Raji (cell line): Measurements from ENCODE around the gene CTNNB1.

Experiments used
- POLR2A ChIP-seq: IDR thresholded peaks from 2 replicates; pipeline ENCODE4 v1.6.1; 2011; ENCODE audit warnings: low read depth, low read length, control low read depth; ENCODE audit not compliant: insufficient read depth

Gene CTNNB1

DNA sequence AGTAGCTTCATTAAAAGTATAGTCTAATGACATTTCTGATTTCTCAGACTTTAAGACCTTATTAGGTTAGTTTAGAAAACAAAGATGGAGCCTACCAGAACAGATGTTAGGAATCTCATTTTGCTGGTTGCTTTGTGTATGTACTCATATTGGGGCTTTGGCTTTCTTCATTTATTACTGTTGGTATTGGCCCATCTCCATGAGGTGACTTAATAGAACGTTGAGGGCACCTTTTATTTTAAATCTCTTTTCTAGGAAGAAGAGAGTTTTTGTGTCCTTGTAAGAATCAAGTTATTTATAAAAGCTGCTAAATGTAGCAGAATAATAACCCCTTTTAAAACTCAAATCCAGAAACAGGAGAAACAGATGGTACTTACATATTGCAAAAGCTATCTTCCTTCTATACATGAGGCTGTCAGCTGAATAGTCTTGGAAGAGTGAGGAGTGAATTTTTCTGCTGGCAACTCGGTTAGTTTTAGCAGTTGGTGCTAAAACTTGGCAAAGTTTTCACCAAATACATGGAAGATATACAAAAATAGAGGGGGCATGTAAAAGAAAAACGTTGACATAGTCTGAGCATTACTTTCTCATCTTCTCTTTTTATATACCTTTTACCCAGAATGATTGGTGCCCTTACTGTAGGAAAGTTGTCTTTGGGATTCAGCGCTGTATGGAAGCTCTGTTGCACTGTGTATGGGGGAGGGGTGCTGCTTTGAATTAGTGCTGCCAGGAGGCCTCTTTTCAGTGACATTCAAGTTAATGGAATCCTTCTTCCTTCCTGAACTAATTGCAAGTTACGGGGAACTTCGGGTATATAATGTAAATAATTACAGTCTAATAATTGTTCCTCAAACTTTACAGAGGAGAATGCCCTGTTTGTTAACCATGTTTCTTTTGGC, 35.8 kb downstream of the CTNNB1 start:
- TF ChIP-seq POLR2A = no peak

- TF ChIP-seq POLR2A = no peak
Observed at GRCh38 chr3:41236228-41236627, 36.9 kb downstream of the CTNNB1 start.

GRCh38 chr3:41237907-41238306, 38.6 kb downstream of the CTNNB1 start:
- no peak for TF ChIP-seq POLR2A

- no peak for TF ChIP-seq POLR2A
Observed at GRCh38 chr3:41239587-41239986, 40.3 kb downstream of the CTNNB1 start.

DNA sequence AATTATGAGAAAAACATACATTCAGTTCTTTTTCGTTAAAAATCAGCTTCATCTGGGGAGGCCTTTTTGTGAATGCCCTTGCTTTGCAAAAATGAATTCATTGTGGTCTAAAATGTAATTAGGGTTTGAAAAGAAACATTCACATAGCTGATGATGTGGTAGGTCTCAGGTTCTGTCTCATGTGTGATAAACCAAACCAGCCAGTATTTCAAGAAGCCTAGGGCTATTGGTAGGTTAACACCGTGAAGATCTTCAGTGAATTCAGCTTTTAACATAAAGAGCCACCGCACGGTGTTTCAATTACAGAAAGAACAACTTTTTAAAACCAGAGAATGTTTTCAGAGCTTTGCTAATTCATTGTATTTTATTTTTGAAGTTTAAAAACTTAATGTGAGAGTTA, 41.9 kb downstream of the CTNNB1 start:
- no peak for TF ChIP-seq POLR2A

DNA sequence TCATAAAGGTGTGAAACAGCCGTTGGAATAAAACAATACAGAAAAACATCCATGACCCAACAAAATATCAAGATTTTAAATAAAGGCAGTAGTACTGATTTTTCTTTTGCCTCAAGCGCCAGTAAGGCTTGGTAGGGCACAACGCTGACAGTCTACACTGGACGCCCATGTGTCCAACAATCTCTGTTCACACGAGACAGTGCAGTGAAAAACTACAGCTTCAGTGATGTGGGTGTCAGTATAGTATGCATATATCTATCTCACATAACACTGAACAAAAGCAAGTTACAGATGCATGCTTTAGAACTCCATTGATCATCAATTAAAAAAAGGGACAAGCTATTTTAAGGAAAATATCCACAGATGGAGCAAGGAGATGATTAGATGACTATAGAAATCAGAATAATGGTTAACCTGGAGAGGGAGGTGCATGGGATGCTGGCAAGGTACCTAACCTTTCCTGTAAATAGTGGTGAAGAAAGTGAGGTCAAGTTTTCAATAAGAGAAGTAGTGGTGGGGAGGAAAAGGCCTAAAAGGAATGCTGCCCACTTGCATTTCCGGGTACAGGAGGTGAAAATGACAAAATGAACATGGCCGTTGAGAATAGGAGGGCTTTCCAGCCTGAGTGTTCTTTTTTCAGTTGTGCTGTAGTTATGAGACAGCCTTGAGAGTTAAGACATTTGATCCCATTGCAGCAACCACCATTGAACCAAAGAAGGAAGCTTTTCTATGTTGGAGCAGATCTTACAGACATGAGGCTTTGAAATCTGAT, 42.7 kb downstream of the CTNNB1 start:
- no peak for TF ChIP-seq POLR2A

DNA sequence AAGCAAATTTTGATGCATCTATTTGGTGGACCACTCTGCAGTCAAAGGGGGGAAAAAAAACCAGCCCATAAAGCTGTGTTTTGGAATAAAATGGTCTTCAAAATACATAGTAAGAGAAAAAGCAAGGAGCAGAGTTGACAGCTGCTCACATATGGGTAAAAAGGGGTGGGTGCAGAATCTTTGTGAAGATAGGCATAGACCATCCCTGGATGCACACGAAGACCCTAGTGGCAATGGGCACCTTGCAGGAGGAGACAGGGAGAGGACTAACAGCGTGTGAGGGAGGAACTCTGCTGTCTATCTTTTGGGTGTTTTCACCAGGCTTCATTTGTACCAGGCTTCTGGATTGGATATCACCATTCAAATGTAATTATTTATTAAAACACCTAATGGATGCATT, 43.9 kb downstream of the CTNNB1 start:
- TF ChIP-seq POLR2A = no peak

GRCh38 chr3:41244620-41245336, 45.5 kb downstream of the CTNNB1 start:
- TF ChIP-seq POLR2A = no peak

- no peak for TF ChIP-seq POLR2A
Observed at GRCh38 chr3:41247055-41248004, 48.0 kb downstream of the CTNNB1 start.

- no peak for TF ChIP-seq POLR2A
Observed at GRCh38 chr3:41248525-41248924, 49.2 kb downstream of the CTNNB1 start.

DNA sequence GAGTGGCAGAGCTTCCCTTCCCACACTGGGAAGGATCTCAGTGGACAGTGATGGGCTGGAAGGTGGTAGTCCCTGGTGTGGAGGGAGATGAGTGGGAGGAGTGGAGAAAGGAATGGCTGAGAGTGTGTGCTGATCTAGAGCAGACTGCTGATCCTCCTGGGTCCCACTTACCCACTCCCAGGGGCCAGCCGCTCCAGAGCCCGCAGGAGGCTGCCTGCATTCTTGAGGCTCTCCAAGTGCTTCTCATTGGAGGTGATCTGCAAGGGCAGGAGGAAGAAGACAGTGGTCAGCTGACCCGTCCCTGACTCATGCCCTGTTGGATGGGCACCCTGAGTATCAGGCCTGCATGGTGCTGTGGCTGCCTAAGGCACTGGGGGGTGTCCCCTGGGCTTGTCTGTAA, 50.0 kb downstream of the CTNNB1 start:
- no peak for TF ChIP-seq POLR2A

DNA sequence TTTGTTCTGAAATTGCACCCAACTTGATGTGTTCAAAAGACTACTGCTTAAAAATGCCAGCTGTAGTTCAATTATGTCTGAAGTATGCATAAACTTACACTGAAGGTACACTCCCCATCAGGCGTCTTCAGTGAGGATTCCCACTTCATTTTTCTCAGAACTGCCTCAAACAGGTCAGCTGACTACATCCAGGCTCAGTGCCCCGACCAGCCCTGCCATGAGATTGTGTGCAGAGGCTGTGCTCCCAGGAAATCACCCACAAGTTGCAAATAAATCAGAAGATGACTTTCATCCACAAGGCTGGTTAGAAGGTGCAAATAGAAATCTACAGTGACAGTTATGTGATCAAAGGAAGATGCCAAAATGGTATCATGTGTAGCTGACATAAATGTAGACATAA, 51.5 kb downstream of the CTNNB1 start:
- no peak for TF ChIP-seq POLR2A

DNA sequence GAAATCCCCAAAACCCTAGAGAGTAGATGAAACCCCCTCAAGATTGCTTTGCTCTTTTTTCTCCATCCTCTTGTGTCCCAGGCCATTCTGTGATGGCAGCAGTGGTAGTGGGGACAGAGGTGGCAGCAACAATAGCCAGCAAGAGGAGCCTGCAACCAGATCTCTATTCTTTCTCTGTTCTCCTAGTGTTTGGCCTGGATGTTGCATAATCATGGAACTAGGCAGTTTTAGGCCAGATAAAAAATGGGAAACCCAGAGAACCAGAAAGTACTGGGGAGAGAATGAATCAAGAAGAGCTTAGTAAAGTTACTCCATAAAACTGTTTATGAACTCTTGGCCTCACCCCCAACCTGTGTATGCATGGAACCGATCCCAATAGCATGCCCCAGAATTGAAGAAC, 52.3 kb downstream of the CTNNB1 start:
- no peak for TF ChIP-seq POLR2A

GRCh38 chr3:41258239-41258800, 59.0 kb downstream of the CTNNB1 start:
- TF ChIP-seq POLR2A = no peak
